GM20431 (cell line): ENCODE measurements around the gene IQCH.

Experiments
- in situ Hi-C: fragments of 300-500 bp; cut with MseI, MboI; formaldehyde crosslinking; loops from one replicate; pipeline ENCODE4 v1.15.0; 2020; ENCODE audit warnings: low sequenced_read_pairs; ENCODE audit not compliant: unreplicated experiment

Gene IQCH

DNA sequence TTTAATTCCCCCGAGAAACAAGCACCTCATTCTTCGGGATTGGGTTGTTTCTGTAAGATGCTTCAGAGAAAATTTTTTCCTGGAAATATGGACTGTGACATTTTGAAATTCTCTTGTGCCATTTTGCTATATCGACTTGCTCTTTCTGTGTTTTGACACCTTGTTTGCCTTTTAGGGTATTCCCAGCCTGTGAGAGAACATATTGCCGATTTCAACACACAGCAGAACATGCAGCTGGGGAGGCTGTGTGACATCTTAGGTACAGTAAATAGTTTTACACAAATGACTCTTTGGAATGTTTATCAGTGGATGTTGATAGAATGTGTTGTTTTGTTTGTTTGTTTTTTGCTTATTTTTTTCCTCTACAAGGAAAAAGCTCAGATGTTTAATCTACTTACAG, 130.2 kb downstream of the IQCH start:
- in situ Hi-C loops: no loop called here

DNA sequence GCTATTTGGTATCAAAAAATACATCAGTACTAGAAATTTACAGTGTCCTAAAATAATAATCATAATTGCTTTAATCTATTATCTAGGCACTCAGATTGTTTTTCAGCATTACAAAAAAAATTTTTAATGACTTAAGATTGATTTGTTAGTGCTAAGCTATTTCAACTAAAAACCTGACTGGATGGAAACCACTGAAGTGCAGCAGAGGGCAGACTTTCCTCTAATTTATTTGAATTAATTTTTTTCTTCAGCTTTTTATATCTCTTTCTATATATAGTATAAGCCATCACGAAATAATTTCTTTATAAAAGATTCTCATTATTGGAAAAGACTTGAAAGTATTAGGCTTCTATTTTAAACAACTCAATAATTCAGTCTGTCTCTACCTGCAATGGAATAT, 131.4 kb downstream of the IQCH start:
- in situ Hi-C loops: no loop called here

DNA sequence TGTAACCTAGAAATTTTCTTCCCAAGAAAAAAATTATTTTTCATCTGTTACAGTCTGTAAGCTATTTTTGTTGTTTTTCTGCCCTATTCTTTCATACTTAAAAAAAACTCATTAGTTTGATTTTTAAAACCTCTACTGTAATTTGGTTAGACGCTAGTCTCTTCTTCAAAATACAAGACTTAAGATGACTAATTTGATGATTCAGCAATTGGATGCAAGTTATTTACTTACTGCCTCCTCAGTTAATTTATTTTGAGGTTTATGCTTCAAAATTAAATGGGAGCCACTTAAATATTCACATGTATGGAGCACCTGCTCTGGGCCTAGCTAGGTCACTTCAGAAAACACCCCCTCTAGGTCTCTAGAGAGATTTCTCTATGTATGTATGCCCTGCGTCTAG, 132.4 kb downstream of the IQCH start:
- in situ Hi-C loops: no loop called here

DNA sequence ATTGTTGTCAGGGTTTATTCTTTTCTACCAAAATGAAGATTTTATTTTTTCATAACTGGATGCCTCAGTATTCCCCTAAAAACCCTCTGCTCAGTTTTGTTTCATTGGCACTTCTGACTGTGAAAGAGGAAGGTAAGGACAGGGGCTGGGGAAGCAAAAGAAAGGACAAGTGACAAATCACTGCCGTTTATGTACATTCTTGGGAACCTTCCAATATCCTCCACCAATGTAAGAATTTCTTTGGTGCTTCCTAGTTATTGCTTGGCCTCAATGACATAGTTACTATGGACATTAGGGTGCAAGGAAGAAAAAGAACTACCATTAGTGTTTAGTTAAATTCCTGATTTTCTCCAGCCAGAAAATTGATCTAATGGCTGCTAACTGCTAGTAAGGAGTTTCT, 135.4 kb downstream of the IQCH start:
- in situ Hi-C loops: no loop called here

DNA sequence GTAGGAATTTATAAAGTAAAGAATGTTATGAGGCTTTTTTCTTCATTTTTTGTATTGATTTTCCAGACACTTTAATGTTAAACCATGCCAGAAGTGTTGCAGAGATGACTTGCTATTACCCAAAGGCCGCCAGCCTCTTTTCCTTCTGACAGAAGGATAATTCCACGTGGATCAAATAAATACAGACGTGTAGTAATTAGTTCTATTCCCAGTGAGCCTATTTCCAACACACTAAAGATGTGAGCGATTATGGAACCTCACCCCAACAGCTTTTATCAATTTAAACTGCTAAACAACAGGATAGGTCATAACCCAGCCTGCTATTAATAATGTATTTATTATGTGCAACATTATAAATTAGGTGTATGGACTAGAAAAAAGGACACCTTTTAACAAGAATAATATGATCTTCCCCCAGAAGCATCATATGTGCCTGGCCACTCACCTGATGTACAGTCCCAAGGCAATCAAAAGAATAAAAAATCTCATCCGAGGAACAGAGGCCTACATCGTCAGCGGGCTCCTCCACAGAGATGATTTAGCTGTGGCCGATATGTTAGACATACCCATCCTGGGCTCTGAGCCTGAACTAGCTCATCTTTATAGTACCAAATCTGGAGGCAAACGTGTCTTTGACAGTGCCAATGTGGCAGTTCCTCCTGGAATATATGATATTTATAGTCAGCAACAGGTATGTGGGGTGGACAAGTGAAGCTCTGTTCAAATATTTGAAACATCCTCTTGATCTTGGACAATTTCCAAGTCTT, 140.5 kb downstream of the IQCH start:
- in situ Hi-C loops: no loop called here

DNA sequence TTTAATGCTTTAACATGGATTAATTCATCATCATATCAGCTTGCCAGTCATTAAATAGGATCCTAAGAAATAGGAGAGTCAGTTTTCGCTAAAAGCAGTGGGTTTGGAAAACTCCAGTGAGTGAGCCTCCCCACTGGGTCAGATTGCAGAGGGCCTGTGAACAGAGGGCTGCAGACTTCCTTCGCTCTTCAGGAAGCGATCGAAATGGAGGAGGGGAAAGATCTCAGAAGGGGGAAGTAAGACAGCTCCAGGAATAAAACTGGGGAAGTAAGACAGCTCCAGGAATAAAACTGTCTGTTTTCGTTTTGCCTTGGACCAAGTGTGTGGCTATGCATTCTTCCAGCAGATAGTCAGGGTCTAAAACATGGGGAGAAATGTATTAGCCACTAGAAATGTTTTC, 141.5 kb downstream of the IQCH start:
- in situ Hi-C loops: no loop called here

DNA sequence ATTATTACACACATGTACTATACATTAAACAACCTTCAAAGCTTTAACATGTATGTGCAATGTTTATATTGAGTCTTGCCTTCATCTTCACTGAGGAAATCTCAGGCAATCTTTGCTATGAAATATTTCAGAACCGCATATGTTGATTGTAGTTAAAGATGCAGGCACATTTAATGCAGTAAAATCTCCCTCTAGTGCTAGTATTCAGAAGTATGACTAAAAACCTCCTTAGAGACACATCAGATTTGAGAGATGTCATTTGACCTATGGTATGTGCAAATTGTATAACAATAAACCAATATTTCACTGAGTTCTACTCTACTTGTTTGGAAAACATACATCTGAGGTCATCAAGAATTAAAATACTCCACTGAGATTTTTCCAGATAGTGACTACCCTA, 142.6 kb downstream of the IQCH start:
- in situ Hi-C loops: no loop called here

DNA sequence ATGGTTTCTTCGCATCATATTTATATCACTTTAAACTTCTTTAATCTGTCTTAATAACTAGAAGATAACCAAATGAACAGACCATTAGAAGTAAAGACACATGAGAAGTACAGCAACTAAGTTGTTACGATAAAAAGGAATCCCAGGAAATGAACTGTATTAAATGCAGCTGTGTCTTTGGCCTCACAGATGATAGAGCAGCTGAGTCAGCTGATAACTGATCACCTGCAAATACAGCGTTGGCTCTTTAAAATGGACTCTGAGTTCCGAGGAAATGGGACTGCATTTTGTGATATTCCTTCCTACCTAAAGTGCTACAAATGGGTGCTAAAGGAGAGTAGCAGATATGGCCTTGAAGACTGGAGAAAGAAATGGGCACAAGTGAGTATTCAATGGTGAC, 145.3 kb downstream of the IQCH start:
- in situ Hi-C loops: no loop called here

DNA sequence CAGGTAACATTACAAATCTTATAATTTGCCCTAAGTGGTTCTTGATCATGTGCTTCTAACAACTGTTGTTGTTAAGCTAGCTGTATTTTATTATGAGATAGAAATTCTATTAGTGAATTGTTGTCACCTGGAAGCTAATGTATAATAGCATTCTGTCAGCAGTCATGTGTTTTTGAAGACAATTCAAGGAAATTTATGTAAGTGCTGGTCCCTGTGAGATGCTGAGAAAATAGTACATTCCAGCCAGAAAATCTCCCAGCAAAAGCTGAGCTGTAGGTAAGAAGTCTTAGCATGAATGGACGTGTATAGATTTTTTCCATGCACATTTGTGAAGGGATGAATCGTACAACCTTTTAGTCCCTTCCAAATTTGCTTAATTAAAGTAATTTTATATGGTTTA, 146.3 kb downstream of the IQCH start:
- in situ Hi-C loops: no loop called here

DNA sequence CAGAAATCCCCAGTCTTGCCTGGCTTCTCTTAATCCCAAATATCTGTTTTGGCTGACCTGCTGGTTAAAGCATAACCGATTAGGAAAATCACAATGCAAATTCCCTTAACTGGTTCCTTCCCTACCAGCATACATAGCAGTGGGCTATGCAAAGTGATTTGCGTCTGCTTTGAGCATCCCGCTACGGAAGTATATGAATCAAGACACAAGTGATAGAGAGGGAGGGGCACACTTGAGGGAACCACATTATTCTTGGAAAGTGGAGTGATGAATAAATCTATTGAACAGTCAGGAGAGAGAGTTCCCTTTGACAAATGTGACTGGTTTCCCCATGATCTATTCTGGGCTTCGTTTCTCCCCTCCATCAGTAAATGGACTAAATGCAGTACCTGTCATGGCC, 146.8 kb downstream of the IQCH start:
- in situ Hi-C loops: no loop called here

DNA sequence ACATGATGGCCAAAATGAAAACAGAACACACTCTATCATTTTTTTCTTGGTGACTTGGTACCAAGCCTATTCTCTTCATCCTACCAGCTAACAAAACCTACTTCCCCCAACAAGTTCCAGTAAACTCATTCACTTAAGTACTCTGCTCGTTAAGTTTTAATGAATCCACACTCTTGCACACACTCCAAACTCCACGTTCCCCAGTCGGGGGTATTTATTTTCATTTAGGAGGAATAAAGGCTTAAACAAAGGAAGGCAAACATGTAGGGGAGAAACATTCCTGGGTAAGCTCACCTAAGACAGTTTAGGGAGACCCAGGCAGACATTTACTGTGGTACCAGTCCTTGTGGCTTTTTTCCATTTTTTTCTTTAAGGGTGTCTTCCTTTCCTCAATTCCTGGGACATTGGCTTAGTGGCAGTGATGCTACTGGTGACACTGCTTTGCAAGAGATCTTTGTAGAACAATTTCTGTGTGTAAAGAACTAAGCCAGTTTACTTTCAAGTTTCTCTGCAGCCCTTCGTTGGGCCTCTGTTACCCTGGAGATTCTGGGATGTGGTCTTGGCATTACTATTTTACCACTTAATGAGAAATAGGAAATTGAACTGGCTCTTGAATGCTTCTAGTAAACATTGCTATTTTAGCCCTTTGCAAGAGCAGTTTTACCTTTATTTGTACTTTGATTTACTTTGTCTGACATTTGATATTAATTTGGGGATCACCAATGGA, 149.0 kb downstream of the IQCH start:
- in situ Hi-C loops: no loop called here

DNA sequence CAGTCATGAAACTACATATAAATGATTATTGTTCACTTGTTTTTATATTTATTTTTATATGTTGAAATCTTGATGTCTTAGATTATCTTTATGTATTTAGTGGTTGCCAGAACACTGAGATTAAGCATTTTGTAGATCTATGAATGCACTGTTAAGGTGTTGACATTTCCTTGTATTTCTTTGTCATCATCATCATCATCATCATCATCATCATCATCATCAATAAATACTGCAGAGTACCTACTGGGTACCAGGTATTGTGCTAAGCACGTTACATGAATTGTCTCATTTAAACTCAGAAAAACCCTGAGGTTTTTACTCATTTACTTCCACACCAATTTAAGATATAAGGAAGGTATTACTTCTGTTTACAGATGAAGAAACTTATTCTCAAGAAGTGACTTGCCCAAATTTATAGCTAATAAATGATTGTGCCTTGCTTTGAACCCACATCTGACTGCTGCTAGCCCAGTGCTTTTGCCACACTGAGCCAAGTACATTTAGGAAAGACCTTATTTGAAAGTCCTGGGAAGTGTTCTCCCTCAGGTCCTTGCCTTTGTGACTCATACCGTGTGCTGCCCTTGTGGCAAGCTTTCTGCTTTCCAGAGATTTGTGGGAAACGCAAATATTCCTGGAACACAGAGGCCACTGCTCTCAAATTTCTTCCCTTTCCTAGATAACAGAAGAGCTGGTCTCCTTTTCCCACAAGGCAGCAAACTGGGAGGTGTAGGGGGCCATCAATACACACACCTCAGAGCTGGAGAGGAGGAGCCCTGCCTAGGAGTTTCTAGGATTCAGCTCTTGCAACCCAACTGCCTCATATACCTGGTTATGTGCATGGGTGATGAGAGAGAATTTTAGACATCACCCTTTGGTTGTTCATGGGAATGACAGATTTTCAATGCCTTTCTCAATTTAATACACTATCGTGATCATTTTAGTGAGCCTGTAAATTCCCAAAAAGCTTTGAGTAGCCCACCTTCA, 150.9 kb downstream of the IQCH start:
- in situ Hi-C loops: no loop called here

DNA sequence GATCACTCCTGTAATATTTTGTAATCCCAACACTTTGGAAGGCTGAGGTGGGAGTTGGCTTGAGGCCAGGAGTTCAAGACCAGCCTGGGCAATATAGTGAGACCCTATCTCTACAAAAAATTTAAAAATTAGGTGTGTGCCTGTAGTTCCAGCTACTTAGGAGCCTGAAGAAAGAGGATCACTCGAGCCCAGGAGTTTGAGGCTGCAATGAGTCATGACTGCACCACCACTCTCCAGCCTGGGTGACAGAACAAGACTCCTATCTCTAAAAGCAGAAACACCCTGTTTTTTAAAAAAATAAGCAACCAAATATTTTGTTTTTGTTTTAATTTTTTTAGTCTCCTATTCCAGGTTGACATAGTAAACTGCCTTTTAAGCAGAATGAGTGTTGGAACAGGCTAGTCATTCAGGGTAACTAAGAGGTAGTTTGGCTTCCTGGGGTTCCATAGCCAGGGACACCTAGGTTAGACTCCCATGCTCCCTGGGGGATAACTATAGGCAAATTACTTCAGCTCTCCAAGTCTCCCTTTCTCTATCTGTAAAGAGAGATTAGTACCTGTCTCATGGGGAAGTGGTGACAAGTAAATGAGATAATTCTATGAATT, 151.8 kb downstream of the IQCH start:
- in situ Hi-C loops: no loop called here

DNA sequence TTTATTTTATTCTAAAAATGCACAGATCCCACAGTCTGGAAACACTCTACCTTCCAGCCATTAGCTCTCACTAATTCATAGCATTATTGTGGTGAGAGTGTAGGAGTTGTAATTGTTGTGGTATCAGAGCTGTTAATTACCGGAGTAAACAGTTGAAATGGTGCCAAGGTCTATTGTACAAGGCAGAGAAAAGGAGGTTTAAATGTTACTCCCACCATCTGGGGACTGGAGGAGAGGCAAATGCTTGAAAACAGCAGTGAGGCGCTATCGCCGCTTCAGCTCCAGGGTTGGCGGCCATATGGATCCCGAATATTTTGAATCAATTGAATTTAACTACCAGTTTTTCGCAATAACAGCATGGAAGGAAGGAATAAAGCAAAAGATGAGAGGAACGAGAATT, 153.2 kb downstream of the IQCH start:
- in situ Hi-C loops: no loop called here

DNA sequence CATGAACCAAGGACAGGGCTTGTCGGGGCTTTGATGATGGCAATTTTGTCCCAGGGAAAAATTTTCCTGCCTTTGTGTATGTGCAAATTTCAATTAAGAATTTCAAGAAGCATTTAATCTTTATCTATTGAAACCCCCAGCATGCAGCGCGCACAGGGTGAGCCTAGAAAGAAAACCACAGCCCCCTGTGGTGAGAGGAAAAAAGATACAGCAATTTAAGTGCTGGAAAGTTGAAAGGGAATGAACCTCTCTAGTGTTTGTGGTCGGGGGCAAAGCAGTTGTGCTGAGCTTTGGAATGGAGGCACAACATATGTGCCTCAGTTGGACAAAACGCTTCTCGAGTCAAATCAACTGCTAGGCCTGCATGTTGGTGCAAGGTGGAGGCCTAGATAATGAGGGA, 154.6 kb downstream of the IQCH start:
- in situ Hi-C loops: no loop called here

DNA sequence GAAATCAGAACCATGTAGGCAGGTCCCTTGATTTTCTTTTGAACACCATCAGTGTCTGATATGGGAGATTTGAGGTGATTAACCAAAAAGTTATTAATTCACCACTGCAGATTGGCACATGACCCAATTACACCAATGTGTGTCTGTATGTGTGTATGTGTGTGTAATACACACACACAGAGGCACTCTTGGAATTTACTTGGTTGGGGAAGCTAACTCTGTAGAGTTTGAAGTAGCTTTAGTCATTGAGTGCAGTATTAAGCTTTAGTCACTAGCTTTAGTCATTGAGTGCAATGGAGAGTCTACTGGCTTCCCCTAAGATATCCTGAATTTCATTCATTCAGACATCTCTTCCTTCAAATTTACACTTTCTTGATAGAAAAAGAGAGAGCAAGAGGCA, 156.9 kb downstream of the IQCH start:
- in situ Hi-C loops: no loop called here

DNA sequence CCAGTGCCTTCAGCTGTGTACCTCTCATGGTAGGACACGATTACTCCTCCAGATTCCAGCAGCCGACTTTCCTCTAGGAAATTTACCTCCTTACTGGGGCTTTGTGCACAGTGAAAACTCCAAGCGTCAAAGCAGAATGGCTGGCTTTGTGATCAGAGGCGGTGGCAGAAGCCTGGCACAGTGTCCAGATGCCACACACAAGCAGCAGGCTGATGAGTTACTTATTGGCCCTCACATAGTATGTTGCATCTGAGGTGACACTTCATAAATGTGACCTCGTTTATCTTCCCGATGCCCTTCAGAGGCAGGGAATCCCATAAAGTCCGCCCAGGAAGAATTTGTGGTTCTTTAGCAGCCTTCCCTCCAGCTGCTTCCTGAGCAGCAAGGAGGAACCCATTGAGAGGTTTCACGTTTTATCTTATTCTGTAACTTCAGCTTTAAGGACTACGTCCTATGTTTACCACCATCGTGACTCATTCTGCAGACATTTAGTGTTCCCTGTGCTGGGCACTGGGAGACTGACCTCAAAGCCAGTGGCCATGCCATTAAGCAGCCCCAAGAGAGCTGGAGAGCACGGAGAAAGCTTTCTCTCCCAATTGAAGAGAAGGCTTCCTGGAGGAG, 159.3 kb downstream of the IQCH start:
- in situ Hi-C loops: no loop called here

DNA sequence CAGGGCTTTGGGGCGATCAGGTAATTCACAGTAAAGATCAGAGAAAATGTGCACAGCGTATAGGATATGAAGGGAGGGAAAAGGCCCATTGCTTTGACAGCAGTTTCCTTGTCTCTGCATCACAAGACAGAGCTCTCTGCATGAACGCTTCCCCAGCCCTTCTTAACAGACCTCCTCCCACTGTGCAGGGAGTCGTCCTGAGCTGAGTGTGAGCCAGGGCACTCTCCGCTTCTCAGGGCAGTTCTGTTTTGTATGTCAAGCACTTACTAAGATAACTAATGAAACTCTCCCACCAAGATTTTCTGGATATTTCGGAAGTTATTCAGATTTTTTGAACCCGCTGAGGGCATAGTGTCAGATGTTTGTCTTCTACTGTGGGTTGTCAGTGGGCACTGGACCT, 160.6 kb downstream of the IQCH start:
- in situ Hi-C loops: no loop called here

DNA sequence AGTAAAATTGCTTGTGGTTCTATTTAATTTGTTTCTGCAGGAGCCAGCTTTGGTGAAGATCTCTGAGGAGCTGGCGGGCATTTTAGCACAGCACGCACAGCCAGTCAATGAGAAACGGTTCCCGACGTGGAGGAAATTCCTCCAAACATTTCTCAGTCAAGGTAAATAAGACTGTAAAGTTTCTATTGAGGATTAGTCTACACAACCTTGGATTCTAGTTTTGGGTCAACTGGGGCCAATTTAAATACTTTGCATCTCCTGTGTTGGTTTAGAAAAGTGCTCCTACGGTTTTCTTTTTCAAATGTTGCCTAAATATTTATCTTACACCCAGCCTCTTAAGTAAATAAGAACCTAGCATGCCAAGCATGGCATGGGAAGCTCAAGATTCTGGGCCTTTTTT, 162.3 kb downstream of the IQCH start:
- in situ Hi-C loops: no loop called here

DNA sequence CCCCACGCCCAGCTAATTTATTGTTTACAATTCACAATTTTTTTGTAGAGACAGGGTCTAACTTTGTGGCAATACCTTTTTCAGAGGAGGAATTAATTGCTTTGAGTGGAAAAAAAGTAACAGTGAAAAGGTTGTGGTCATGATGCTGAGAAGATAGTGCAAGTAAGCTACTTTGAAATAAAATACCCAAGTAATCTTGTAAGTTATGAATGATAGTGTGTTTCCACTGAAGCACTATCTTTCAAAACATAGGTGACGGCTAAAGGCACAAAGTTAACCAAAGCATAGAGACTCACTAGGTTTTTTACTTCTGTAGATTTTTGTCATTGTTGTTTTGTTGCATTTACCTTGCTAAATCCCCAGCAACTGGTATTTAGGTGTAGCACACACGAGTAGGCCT, 165.1 kb downstream of the IQCH start:
- in situ Hi-C loops: no loop called here
